ENCODE results near the gene AZIN2. TPM values are rescaled to one million over a fixed set of nuclear protein-coding genes. Genes with fewer than 3 reads are reported as not detected.

Gene AZIN2
- total and polyA plus RNA-seq, 10 of the 15 experiments (the other 5 are each of a cell fraction or from before 2014, with no cell fraction given), result 0.02 to 0.85 (median 0.23) TPM

DNA sequence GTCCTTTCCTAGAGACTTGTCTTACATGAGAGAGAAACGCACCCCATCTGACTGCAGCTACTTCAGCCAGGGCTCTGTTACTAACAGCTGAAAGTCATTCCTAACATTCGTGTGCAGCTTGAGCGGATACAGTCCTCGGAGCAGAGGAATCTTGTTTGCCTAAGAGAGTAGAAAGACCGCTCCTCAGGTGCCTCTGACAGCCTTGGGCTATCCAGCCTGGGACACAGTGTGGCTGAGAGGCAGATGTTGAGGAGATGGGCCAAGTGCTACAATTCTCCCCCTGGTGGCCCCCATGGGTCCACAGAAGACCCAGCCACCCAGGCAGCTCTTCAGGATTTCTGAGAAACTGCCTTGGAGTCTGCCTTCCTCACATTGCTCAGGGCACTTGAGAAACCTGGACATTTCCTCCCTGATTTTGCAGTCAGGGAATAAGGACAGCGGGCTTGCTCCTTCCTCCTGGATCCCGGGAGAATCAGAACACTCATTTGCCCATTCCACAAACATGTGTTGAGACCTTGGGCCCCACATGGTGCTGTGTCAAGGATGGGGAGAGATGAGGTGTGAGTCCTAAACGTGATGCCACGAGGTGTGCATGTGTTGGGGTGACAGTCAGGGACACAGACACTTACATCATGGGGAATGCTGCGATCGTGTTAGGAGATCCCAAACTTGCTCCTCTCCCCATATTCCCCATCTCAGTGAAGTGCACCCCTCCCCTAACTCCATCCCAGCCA lies 87.8 kb downstream of the AZIN2 start (continued):
- TF ChIP-seq, protein P1, sequence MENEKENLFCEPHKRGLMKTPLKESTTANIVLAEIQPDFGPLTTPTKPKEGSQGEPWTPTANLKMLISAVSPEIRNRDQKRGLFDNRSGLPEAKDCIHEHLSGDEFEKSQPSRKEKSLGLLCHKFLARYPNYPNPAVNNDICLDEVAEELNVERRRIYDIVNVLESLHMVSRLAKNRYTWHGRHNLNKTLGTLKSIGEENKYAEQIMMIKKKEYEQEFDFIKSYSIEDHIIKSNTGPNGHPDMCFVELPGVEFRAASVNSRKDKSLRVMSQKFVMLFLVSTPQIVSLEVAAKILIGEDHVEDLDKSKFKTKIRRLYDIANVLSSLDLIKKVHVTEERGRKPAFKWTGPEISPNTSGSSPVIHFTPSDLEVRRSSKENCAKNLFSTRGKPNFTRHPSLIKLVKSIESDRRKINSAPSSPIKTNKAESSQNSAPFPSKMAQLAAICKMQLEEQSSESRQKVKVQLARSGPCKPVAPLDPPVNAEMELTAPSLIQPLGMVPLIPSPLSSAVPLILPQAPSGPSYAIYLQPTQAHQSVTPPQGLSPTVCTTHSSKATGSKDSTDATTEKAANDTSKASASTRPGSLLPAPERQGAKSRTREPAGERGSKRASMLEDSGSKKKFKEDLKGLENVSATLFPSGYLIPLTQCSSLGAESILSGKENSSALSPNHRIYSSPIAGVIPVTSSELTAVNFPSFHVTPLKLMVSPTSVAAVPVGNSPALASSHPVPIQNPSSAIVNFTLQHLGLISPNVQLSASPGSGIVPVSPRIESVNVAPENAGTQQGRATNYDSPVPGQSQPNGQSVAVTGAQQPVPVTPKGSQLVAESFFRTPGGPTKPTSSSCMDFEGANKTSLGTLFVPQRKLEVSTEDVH (IDR thresholded peaks at IDR 0.05; ENCODE audit: low read depth, partially characterized antibody), result no peak
- TF ChIP-seq SREBF2 (IDR thresholded peaks at IDR 0.05; ENCODE audit: low read length) (no peak), ZNF24 (IDR thresholded peaks at IDR 0.05) (no peak), NFXL1 (IDR thresholded peaks at IDR 0.05; ENCODE audit: borderline replicate concordance) (no peak)

DNA sequence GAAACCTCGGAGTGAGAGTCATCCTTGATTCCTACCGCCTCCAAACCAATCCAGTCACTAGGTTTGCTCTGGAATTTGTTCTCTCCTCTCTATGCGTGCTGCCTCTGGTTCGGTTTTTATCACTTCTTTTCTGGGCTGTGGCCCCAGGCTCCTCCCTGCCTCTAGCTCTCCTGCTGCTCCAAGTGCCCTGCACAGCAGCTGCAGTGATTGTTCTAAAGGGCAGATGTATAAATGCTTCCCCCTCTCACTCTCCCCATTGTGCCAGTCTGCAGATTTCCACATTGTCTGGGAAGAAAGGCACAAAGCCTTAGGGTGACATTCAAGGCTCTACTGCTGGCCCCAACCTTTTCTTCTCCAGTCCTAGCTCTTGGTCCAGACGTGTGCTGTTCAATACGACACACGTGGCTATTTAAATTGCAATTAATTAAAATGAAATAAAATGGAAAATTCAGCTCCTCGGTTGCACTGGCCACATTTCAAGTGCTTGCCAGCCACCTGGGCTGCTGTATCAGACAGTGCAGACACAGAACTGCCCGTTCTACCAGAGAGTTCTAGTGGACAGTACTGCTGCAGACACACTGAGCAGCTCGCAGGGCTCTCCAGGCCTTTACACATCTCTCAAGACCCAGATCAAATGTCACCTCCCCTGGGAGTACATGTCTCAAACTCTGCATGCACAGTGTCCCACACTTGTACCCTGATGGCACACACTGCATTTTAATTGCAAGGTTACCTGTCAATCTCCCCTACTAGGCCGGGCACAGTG lies 88.5 kb downstream of the AZIN2 start:
- Histone ChIP-seq H3K27ac (ENCODE audit: control insufficient read depth, insufficient read depth) (no peak overlapping the region), H3K36me3 (ENCODE audit: control insufficient read depth in 2 of 2, insufficient read depth in 2 of 2, low read length in 1 of 2) (no peaks in the 10 kb centered on the region), H3K9me3 (replicated peaks; ENCODE audit: control insufficient read depth, insufficient read depth, low read length) (no peaks in the 10 kb centered on the region), H3K79me2 (ENCODE audit: control insufficient read depth, insufficient read depth, low read length) (no peaks in the 10 kb centered on the region), H3K4me2 (ENCODE audit: control insufficient read depth, insufficient read depth) (no peak overlapping the region), H3K27me3 (replicated peaks in 1 of 2; ENCODE audit: control insufficient read depth in 2 of 2, insufficient read depth in 2 of 2, low read length in 1 of 2) (no peaks in the 10 kb centered on the region), H4K20me1 (ENCODE audit: control insufficient read depth, insufficient read depth) (no peaks in the 10 kb centered on the region; the same call in 1 of the 2 replicates), H3K4me3 (no peak overlapping the region), H2AFZ (ENCODE audit: control insufficient read depth, low read depth, low read length) (no peak overlapping the region), H3K9ac (ENCODE audit: control insufficient read depth, insufficient read depth, low read length) (no peak overlapping the region), H3K4me1 (ENCODE audit: control insufficient read depth, insufficient read depth, low read length) (no peaks in the 10 kb centered on the region)
- POLR2A ChIA-PET, result no interaction called here
- RAD21 ChIA-PET (ENCODE audit: unreplicated experiment), result no interaction called here
- ATAC-seq (no peak), FAIRE-seq (no peak), DNase-seq (ENCODE audit: low read depth, low spot score) (no peak)
- intact Hi-C loops (cut with micrococcal nuclease; ENCODE audit: unreplicated experiment) (no loop called here), in situ Hi-C loops (cut with MboI) (no loop called here)
- CTCF ChIA-PET, result no interaction called here
- 50% methylated on average over 11 of the region's 11 CpGs for WGBS (ENCODE audit: insufficient coverage, insufficient replicate concordance, low lambda C conversion rate, missing lambda C conversion rate)
- no peak for TF ChIP-seq POLR2AphosphoS2 (IDR thresholded peaks at IDR 0.05; ENCODE audit: low read depth, low read length)
- no TSS peak for BruUV-seq (replicated peaks)
- SMC1A ChIA-PET (ENCODE audit: uncharacterized antibody, unreplicated experiment), result no interaction called here

Other genes with a start within 250 kb of the AZIN2 start
Only the 7 nearest of the 8 such genes appear.
- gene FNDC5, start 210.2 kb upstream of the AZIN2 start, total RNA-seq (2014; rRNA removed), result not detected in 2 replicates
- not detected in 2 replicates for gene FNDC5, start 210.2 kb upstream of the AZIN2 start, total RNA-seq (2014; rRNA removed; fragmentation: Illumina TruSeq; extraction: Trizol)
- not detected in 2 replicates for gene FNDC5, start 210.2 kb upstream of the AZIN2 start, total RNA-seq (2021)
- 0.23 and 0.36 TPM in 2 replicates for gene FNDC5, start 210.2 kb upstream of the AZIN2 start, polyA plus RNA-seq (2011; rRNA removed)
- 0.01 TPM in 1 of 2 replicates, not detected in the other for gene FNDC5, start 210.2 kb upstream of the AZIN2 start, polyA plus RNA-seq (2014; fragmentation: Illumina TruSeq; extraction: Trizol)
- gene FNDC5, start 210.2 kb upstream of the AZIN2 start, polyA plus RNA-seq (2014; fragmentation: Nextera tagmentation; extraction: Ambion mirVana), result under 1 TPM; 0.14 to 0.26 TPM
- gene FNDC5, start 210.2 kb upstream of the AZIN2 start, polyA plus RNA-seq (2014; rRNA removed), result not detected in 2 replicates
- gene FNDC5, start 210.2 kb upstream of the AZIN2 start, polyA plus RNA-seq (2016; fragmentation: Nextera tagmentation; extraction: Ambion mirVana), result under 1 TPM; 0.11 to 0.29 TPM
- gene HPCA, start 194.7 kb upstream of the AZIN2 start, total RNA-seq (2014; rRNA removed), result not detected in 2 replicates
- gene HPCA, start 194.7 kb upstream of the AZIN2 start, total RNA-seq (2014; rRNA removed; fragmentation: Illumina TruSeq; extraction: Trizol), result not detected in 2 replicates
- gene HPCA, start 194.7 kb upstream of the AZIN2 start, total RNA-seq (2021), result not detected in 2 replicates
- 0.11 TPM in 1 of 2 replicates, not detected in the other for gene HPCA, start 194.7 kb upstream of the AZIN2 start, polyA plus RNA-seq (2011; rRNA removed)
- gene HPCA, start 194.7 kb upstream of the AZIN2 start, polyA plus RNA-seq (2014; fragmentation: Illumina TruSeq; extraction: Trizol), result not detected in 2 replicates
- gene HPCA, start 194.7 kb upstream of the AZIN2 start, polyA plus RNA-seq (2014; fragmentation: Nextera tagmentation; extraction: Ambion mirVana), result not detected
- not detected in 2 replicates for gene HPCA, start 194.7 kb upstream of the AZIN2 start, polyA plus RNA-seq (2014; rRNA removed)
- not detected for gene HPCA, start 194.7 kb upstream of the AZIN2 start, polyA plus RNA-seq (2016; fragmentation: Nextera tagmentation; extraction: Ambion mirVana)
- gene TMEM54, start 179.8 kb upstream of the AZIN2 start, total RNA-seq (2014; rRNA removed), result 0.34 and 0.71 TPM in 2 replicates
- gene TMEM54, start 179.8 kb upstream of the AZIN2 start, total RNA-seq (2014; rRNA removed; fragmentation: Illumina TruSeq; extraction: Trizol), result 0.18 and 0.45 TPM in 2 replicates
- 0.59 and 1.1 TPM in 2 replicates for gene TMEM54, start 179.8 kb upstream of the AZIN2 start, total RNA-seq (2021)
- gene TMEM54, start 179.8 kb upstream of the AZIN2 start, polyA plus RNA-seq (2011; rRNA removed), result 0.63 and 0.80 TPM in 2 replicates
- gene TMEM54, start 179.8 kb upstream of the AZIN2 start, polyA plus RNA-seq (2014; fragmentation: Illumina TruSeq; extraction: Trizol), result 0.16 TPM in 1 of 2 replicates, not detected in the other
- under 1 TPM in 1 of 2 experiments, not detected in 1; 0.07 TPM for gene TMEM54, start 179.8 kb upstream of the AZIN2 start, polyA plus RNA-seq (2014; fragmentation: Nextera tagmentation; extraction: Ambion mirVana)
- 0.56 and 0.76 TPM in 2 replicates for gene TMEM54, start 179.8 kb upstream of the AZIN2 start, polyA plus RNA-seq (2014; rRNA removed)
- gene TMEM54, start 179.8 kb upstream of the AZIN2 start, polyA plus RNA-seq (2016; fragmentation: Nextera tagmentation; extraction: Ambion mirVana), result under 1 TPM; 0.71 to 0.94 TPM
- 17.2 and 17.6 TPM in 2 replicates for gene RNF19B, start 116.3 kb upstream of the AZIN2 start, total RNA-seq (2014; rRNA removed)
- gene RNF19B, start 116.3 kb upstream of the AZIN2 start, total RNA-seq (2014; rRNA removed; fragmentation: Illumina TruSeq; extraction: Trizol), result 15.5 and 16.7 TPM in 2 replicates
- gene RNF19B, start 116.3 kb upstream of the AZIN2 start, total RNA-seq (2021), result 30.3 and 32.2 TPM in 2 replicates
- gene RNF19B, start 116.3 kb upstream of the AZIN2 start, polyA plus RNA-seq (2011; rRNA removed), result 21.7 and 32.6 TPM in 2 replicates
- 23.1 and 24.9 TPM in 2 replicates for gene RNF19B, start 116.3 kb upstream of the AZIN2 start, polyA plus RNA-seq (2014; fragmentation: Illumina TruSeq; extraction: Trizol)
- 1 to 10 TPM; 4.3 to 9.1 TPM for gene RNF19B, start 116.3 kb upstream of the AZIN2 start, polyA plus RNA-seq (2014; fragmentation: Nextera tagmentation; extraction: Ambion mirVana)
- 23.4 and 24.2 TPM in 2 replicates for gene RNF19B, start 116.3 kb upstream of the AZIN2 start, polyA plus RNA-seq (2014; rRNA removed)
- gene RNF19B, start 116.3 kb upstream of the AZIN2 start, polyA plus RNA-seq (2016; fragmentation: Nextera tagmentation; extraction: Ambion mirVana), result 1 to 10 TPM; 2.8 to 4.0 TPM
- gene AK2, start 44.3 kb upstream of the AZIN2 start, total RNA-seq (2014; rRNA removed), result 191 and 229 TPM in 2 replicates
- 284 and 290 TPM in 2 replicates for gene AK2, start 44.3 kb upstream of the AZIN2 start, total RNA-seq (2014; rRNA removed; fragmentation: Illumina TruSeq; extraction: Trizol)
- gene AK2, start 44.3 kb upstream of the AZIN2 start, total RNA-seq (2021), result 272 and 290 TPM in 2 replicates
- gene AK2, start 44.3 kb upstream of the AZIN2 start, polyA plus RNA-seq (2011; rRNA removed), result 415 and 485 TPM in 2 replicates
- gene AK2, start 44.3 kb upstream of the AZIN2 start, polyA plus RNA-seq (2014; fragmentation: Illumina TruSeq; extraction: Trizol), result 500 and 533 TPM in 2 replicates
- 10 to 100 TPM; 52.3 to 80.3 TPM for gene AK2, start 44.3 kb upstream of the AZIN2 start, polyA plus RNA-seq (2014; fragmentation: Nextera tagmentation; extraction: Ambion mirVana)
- gene AK2, start 44.3 kb upstream of the AZIN2 start, polyA plus RNA-seq (2014; rRNA removed), result 248 and 259 TPM in 2 replicates
- gene AK2, start 44.3 kb upstream of the AZIN2 start, polyA plus RNA-seq (2016; fragmentation: Nextera tagmentation; extraction: Ambion mirVana), result 100 to 1,000 TPM; 347 to 359 TPM
- gene TRIM62, start 100.9 kb downstream of the AZIN2 start, total RNA-seq (2014; rRNA removed), result 1.2 and 2.2 TPM in 2 replicates
- gene TRIM62, start 100.9 kb downstream of the AZIN2 start, total RNA-seq (2014; rRNA removed; fragmentation: Illumina TruSeq; extraction: Trizol), result 0.69 and 1.0 TPM in 2 replicates
- gene TRIM62, start 100.9 kb downstream of the AZIN2 start, total RNA-seq (2021), result 4.1 and 4.2 TPM in 2 replicates
- 0.37 and 0.99 TPM in 2 replicates for gene TRIM62, start 100.9 kb downstream of the AZIN2 start, polyA plus RNA-seq (2011; rRNA removed)
- 2.7 and 2.8 TPM in 2 replicates for gene TRIM62, start 100.9 kb downstream of the AZIN2 start, polyA plus RNA-seq (2014; fragmentation: Illumina TruSeq; extraction: Trizol)
- gene TRIM62, start 100.9 kb downstream of the AZIN2 start, polyA plus RNA-seq (2014; fragmentation: Nextera tagmentation; extraction: Ambion mirVana), result under 1 TPM; 0.52 to 0.55 TPM
- 2.6 and 2.8 TPM in 2 replicates for gene TRIM62, start 100.9 kb downstream of the AZIN2 start, polyA plus RNA-seq (2014; rRNA removed)
- gene TRIM62, start 100.9 kb downstream of the AZIN2 start, polyA plus RNA-seq (2016; fragmentation: Nextera tagmentation; extraction: Ambion mirVana), result 1 to 10 TPM; 1.9 TPM
- 8.2 and 11.1 TPM in 2 replicates for gene ZNF362, start 175.3 kb downstream of the AZIN2 start, total RNA-seq (2014; rRNA removed)
- 4.0 and 5.5 TPM in 2 replicates for gene ZNF362, start 175.3 kb downstream of the AZIN2 start, total RNA-seq (2014; rRNA removed; fragmentation: Illumina TruSeq; extraction: Trizol)
- gene ZNF362, start 175.3 kb downstream of the AZIN2 start, total RNA-seq (2021), result 20.2 and 22.8 TPM in 2 replicates
- 1.5 and 3.5 TPM in 2 replicates for gene ZNF362, start 175.3 kb downstream of the AZIN2 start, polyA plus RNA-seq (2011; rRNA removed)
- 3.2 and 6.7 TPM in 2 replicates for gene ZNF362, start 175.3 kb downstream of the AZIN2 start, polyA plus RNA-seq (2014; fragmentation: Illumina TruSeq; extraction: Trizol)
- 1 to 10 TPM in 1 of 2 experiments, under 1 TPM in 1; 0.74 to 1.5 TPM for gene ZNF362, start 175.3 kb downstream of the AZIN2 start, polyA plus RNA-seq (2014; fragmentation: Nextera tagmentation; extraction: Ambion mirVana)
- 14.4 and 20.1 TPM in 2 replicates for gene ZNF362, start 175.3 kb downstream of the AZIN2 start, polyA plus RNA-seq (2014; rRNA removed)
- 10 to 100 TPM; 19.5 to 21.4 TPM for gene ZNF362, start 175.3 kb downstream of the AZIN2 start, polyA plus RNA-seq (2016; fragmentation: Nextera tagmentation; extraction: Ambion mirVana)